Neural crest cell (in vitro differentiated cells): ENCODE data around the gene UNC5C. TPM values are rescaled to one million over a fixed set of nuclear protein-coding genes. Genes with fewer than 3 reads are reported as not detected.

Source experiments
- DNase-seq: peaks from one replicate; pipeline ENCODE4 v3.0.0; 2021; ENCODE audit warnings: low read depth, mixed read lengths, low spot score
- H3K27ac Mint-ChIP-seq: one replicate; pipeline ENCODE4 v1.8.0; 2021; ENCODE audit warnings: mild to moderate bottlenecking, mixed read lengths; ENCODE audit not compliant: unreplicated experiment
- H3K27me3 Mint-ChIP-seq: 2 replicates; pipeline ENCODE4 v1.8.0; 2021; ENCODE audit warnings: low read depth, mild to moderate bottlenecking, mixed read lengths
- H3K36me3 Mint-ChIP-seq: 2 replicates; pipeline ENCODE4 v1.8.0; 2021; ENCODE audit warnings: low read depth, mild to moderate bottlenecking, mixed read lengths
- H3K4me1 Mint-ChIP-seq: 2 replicates; pipeline ENCODE4 v1.8.0; 2021; ENCODE audit warnings: mixed read lengths
- H3K4me3 Mint-ChIP-seq: one replicate; pipeline ENCODE4 v1.8.0; 2021; ENCODE audit warnings: mild to moderate bottlenecking, mixed read lengths
- H3K9me3 Mint-ChIP-seq: 2 replicates; pipeline ENCODE4 v1.8.0; 2021; ENCODE audit warnings: mixed read lengths
- total RNA-seq: library from RNA; stranded (reverse); gene quantifications from 2 replicates; pipeline ENCODE4 v1.2.1, GENCODE V29; 2021
- TF ChIP-seq, protein P1 (sequence below): fragments of 200-600 bp; sonication (generic); conservative IDR thresholded peaks from 2 replicates; pipeline ENCODE4 v1.5.0; 2021; ENCODE audit warnings: antibody characterized with exemption, mild to moderate bottlenecking

UNC5C gene
- total RNA-seq, 1 donor from 2014 or later = 6.5 TPM

DNA sequence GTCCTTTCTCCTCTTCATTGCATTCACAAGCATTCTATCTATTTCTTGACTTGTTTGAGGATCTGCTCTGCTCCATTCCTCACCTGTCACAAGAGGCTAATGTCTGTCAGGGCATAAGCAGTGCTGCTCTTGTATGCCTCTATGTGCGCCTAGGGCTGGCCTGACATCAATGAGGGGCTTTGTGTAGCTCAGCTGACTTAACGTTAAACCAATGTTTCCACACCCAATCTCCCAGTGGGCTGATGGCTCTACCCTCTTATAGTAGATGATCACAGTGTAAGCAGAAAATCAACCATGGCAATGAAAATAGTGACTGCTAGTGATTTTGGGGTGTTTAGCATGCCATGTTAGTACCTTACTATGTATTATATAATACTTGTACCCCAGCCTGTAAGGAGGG, 139.0 kb downstream of the UNC5C start:
- Mint-ChIP-seq H3K4me3 (peak overlapping the region; percentile 38), H3K27ac (no peak overlapping the region), H3K36me3 (no peaks in the 10 kb centered on the region)

GRCh38 chr4:95409127-95409526, 139.6 kb downstream of the UNC5C start:
- TF ChIP-seq, protein P1, sequence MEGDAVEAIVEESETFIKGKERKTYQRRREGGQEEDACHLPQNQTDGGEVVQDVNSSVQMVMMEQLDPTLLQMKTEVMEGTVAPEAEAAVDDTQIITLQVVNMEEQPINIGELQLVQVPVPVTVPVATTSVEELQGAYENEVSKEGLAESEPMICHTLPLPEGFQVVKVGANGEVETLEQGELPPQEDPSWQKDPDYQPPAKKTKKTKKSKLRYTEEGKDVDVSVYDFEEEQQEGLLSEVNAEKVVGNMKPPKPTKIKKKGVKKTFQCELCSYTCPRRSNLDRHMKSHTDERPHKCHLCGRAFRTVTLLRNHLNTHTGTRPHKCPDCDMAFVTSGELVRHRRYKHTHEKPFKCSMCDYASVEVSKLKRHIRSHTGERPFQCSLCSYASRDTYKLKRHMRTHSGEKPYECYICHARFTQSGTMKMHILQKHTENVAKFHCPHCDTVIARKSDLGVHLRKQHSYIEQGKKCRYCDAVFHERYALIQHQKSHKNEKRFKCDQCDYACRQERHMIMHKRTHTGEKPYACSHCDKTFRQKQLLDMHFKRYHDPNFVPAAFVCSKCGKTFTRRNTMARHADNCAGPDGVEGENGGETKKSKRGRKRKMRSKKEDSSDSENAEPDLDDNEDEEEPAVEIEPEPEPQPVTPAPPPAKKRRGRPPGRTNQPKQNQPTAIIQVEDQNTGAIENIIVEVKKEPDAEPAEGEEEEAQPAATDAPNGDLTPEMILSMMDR = no peak
- Mint-ChIP-seq H3K27ac (no peak overlapping the region), H3K4me3 (no peak overlapping the region), H3K9me3 (no peaks in the 10 kb centered on the region), H3K27me3 (peaks cover 20% of the 10 kb centered on the region), H3K36me3 (no peaks in the 10 kb centered on the region), H3K4me1 (peaks cover 51% of the 10 kb centered on the region)
- no peak for DNase-seq

More for the DNA sequence above, 139.0 kb downstream of the UNC5C start:
- H3K4me1 Mint-ChIP-seq = peaks cover 51% of the 10 kb centered on the region
- peak; percentile 9 for DNase-seq
- TF ChIP-seq, protein P1 = no peak
- H3K27me3 Mint-ChIP-seq = peaks cover 20% of the 10 kb centered on the region
- H3K9me3 Mint-ChIP-seq = no peaks in the 10 kb centered on the region

- Mint-ChIP-seq H3K9me3 (no peaks in the 10 kb centered on the region), H3K4me1 (peaks cover 3% of the 10 kb centered on the region), H3K27me3 (peaks cover 3% of the 10 kb centered on the region), H3K36me3 (no peaks in the 10 kb centered on the region), H3K4me3 (no peak overlapping the region), H3K27ac (no peak overlapping the region)
- TF ChIP-seq, protein P1 = no peak
- DNase-seq = no peak
These were observed 146.5 kb downstream of the UNC5C start for GRCh38 chr4:95402299-95402698.

DNA sequence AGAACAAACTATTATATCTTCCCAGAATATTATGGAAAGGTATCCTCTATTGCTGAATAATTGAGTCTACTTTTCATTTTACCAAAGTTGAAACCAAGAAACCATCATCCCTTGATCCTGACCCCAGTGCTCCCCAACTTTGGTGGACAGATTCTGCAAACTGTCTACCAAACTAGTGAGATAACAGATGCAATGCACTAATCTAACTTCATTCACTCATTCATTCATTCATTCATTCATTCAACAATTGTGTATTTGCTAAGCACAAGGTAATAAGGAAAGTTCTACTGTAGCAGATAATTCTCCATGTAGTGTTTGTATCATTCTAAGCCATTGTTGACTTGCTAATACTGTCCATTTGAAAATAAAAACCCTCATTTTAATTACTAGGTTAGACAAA, 150.6 kb downstream of the UNC5C start:
- H3K27ac Mint-ChIP-seq = no peak overlapping the region
- H3K36me3 Mint-ChIP-seq = no peaks in the 10 kb centered on the region
- H3K9me3 Mint-ChIP-seq = no peaks in the 10 kb centered on the region
- H3K4me3 Mint-ChIP-seq = no peak overlapping the region
- no peaks in the 10 kb centered on the region for H3K27me3 Mint-ChIP-seq
- no peak for DNase-seq
- TF ChIP-seq, protein P1 = no peak
- peaks cover 4% of the 10 kb centered on the region for H3K4me1 Mint-ChIP-seq

DNA sequence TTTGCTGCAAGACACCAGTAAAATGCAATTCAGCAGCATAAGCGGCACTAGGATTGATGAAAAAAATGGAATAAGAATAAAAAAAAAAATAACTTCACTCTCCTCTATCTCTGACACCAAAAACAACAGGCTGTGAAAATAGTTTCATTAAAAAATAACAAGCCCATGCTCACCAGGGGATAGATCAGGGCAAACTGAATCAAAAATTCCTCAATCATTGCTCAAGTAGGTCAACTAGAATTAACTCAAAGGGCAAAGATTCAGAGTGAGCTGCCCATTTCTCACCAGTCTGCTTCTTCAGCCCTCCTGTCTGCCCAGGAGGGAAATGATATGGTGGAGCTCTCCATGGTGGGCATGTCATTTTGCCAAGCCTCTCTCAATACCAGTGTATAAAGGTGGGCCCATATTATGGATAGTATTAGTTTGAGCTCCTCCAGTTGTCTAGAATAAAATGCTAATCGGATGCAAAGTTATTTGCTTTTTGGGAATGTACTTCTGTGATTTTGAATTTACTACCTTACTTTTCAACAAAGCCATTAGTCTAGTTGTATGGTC, 153.9 kb downstream of the UNC5C start:
- H3K36me3 Mint-ChIP-seq = no peaks in the 10 kb centered on the region
- no peak overlapping the region for H3K27ac Mint-ChIP-seq
- TF ChIP-seq, protein P1 = no peak
- no peak for DNase-seq
- no peaks in the 10 kb centered on the region for H3K9me3 Mint-ChIP-seq
- no peak overlapping the region for H3K4me3 Mint-ChIP-seq
- peaks cover 11% of the 10 kb centered on the region for H3K4me1 Mint-ChIP-seq
- no peaks in the 10 kb centered on the region for H3K27me3 Mint-ChIP-seq
